Measurements from ENCODE around the gene USP40.

The USP40 gene

DNA sequence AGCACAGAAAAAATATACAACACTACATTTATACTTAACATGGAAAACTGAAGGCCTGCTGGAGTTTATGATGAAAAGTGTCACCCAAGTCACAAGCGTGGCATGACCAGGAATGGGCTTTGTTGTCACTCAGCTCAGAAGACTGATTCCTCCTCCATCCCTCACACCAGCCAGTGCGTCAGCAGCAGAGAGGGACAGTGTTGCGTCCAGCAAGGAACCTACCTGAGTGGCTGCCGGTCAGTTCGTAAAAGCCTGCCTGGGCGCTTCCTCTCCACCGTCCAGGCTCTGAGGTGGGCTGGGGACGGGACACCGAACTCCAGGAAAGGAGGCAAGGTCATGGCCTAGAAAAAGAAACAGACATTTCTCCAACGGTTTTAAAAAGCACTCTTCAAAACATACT, 77.4 kb downstream of the USP40 start:
- Histone ChIP-seq H3K4me3 (ENCODE audit: low read depth in 1 of 2, low read length in 2 of 2) (no peak overlapping the region), H3K4me1 (ENCODE audit: insufficient read depth, low read length) (no peaks in the 10 kb centered on the region), H3K9ac (ENCODE audit: low read depth, low read length) (no peak overlapping the region), H3K79me2 (ENCODE audit: insufficient read depth, low read length) (no peaks in the 10 kb centered on the region), H3K27ac (ENCODE audit: low read length) (no peak overlapping the region), H3K9me3 (ENCODE audit: insufficient read depth, low read length, severe bottlenecking) (no peaks in the 10 kb centered on the region), H3K4me2 (ENCODE audit: insufficient read depth, low read length) (no peak overlapping the region), H2AFZ (ENCODE audit: low read depth, low read length) (no peak overlapping the region), H3K36me3 (ENCODE audit: insufficient read depth, low read length) (peaks cover 30% of the 10 kb centered on the region; the same call in 1 of the 2 replicates), H4K20me1 (ENCODE audit: insufficient read depth, low read length) (no peaks in the 10 kb centered on the region), H3K27me3 (ENCODE audit: insufficient read depth, low read length, poor library complexity) (no peaks in the 10 kb centered on the region)
- no peak for TF ChIP-seq EZH2 (IDR thresholded peaks at IDR 0.05; ENCODE audit: borderline replicate concordance, low read depth, low read length, severe bottlenecking)
- TF ChIP-seq, protein P1, sequence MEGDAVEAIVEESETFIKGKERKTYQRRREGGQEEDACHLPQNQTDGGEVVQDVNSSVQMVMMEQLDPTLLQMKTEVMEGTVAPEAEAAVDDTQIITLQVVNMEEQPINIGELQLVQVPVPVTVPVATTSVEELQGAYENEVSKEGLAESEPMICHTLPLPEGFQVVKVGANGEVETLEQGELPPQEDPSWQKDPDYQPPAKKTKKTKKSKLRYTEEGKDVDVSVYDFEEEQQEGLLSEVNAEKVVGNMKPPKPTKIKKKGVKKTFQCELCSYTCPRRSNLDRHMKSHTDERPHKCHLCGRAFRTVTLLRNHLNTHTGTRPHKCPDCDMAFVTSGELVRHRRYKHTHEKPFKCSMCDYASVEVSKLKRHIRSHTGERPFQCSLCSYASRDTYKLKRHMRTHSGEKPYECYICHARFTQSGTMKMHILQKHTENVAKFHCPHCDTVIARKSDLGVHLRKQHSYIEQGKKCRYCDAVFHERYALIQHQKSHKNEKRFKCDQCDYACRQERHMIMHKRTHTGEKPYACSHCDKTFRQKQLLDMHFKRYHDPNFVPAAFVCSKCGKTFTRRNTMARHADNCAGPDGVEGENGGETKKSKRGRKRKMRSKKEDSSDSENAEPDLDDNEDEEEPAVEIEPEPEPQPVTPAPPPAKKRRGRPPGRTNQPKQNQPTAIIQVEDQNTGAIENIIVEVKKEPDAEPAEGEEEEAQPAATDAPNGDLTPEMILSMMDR (IDR thresholded peaks at IDR 0.05; ENCODE audit: borderline replicate concordance, extremely low read depth, low read length, poor library complexity, severe bottlenecking), result no peak
- ATAC-seq (ENCODE audit: insufficient read depth, low read depth) (no peak), DNase-seq (no peak)

DNA sequence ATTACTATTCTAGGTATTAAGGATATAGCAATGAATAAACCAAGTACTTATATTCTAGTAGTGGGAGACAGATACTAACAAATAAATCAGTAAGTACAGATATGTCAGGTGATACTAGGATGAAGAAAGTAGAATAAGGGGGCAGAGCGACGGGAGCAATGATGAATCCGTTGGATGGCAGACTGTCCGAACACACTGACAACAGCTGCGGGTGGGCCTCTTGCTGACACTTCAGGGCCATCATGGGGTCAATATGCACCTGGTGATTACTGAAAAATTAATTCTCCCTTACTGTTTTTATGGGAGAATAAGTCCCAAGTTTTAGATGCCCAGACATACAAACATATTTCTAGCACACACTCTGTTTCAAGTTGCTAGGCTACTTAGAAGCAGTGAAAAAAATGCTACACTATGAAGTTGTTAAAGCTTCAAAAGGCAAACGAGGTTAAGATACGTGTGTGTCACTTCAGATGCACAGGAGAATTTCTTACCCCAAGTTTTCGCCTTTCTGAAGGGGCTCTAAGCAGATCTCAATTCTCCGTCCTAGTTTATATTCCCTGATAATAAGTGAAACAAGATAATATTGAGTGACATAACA, 78.7 kb downstream of the USP40 start:
- no peak overlapping the region for H2AFZ ChIP-seq (ENCODE audit: low read depth, low read length)
- H3K9me3 ChIP-seq (ENCODE audit: insufficient read depth, low read length, severe bottlenecking), result no peaks in the 10 kb centered on the region
- no peaks in the 10 kb centered on the region for H3K79me2 ChIP-seq (ENCODE audit: insufficient read depth, low read length)
- no peaks in the 10 kb centered on the region for H3K27me3 ChIP-seq (ENCODE audit: insufficient read depth, low read length, poor library complexity)
- H3K27ac ChIP-seq (ENCODE audit: low read length), result no peak overlapping the region
- peaks cover 31% of the 10 kb centered on the region; the same call in 1 of the 2 replicates for H3K36me3 ChIP-seq (ENCODE audit: insufficient read depth, low read length)
- H4K20me1 ChIP-seq (ENCODE audit: insufficient read depth, low read length), result no peaks in the 10 kb centered on the region
- no peak overlapping the region for H3K4me2 ChIP-seq (ENCODE audit: insufficient read depth, low read length)
- no peaks in the 10 kb centered on the region for H3K4me1 ChIP-seq (ENCODE audit: insufficient read depth, low read length)
- TF ChIP-seq, protein P1 (IDR thresholded peaks at IDR 0.05; ENCODE audit: borderline replicate concordance, extremely low read depth, low read length, poor library complexity, severe bottlenecking), result no peak
- TF ChIP-seq EZH2 (IDR thresholded peaks at IDR 0.05; ENCODE audit: borderline replicate concordance, low read depth, low read length, severe bottlenecking), result no peak
- ATAC-seq (ENCODE audit: insufficient read depth, low read depth) (no peak), DNase-seq (no peak)
- H3K4me3 ChIP-seq (ENCODE audit: low read depth in 1 of 2, low read length in 2 of 2), result no peak overlapping the region
- no peak overlapping the region for H3K9ac ChIP-seq (ENCODE audit: low read depth, low read length)

DNA sequence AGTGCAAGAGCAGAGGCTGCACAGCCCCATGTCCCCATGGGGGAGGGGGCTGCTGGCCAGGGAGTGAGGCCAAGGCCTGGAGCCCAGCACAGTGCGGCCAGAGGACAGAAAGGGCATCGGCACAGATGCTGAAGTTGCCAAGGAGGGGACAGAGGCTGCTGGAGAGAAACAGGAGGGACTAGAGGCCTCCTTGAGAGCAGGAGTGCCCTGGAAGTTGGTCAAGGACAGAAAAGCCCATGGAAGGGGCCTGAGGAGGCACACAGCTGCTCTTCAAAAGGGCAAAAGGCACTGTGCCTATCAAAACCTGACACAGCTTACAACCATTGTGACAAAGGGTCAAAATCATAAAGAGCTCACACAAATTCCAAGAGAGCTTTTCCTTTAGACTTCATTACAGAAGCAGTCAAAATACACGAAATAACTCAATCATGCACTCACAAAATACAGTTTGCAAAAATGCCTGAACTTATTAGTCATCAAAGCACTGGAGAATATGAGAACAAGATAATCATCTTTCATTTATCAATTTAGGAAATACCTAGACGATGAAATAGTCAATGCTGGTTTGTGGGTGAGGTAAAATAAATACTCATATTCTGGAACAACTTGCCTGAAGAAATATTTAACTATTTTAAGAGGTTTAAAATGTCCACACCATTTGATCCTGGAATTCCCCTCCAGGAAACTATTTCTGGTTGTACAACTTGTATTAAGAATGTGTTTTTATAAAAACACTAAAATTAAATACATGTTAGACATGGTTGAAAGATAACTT, 79.6 kb downstream of the USP40 start:
- H3K9me3 ChIP-seq (ENCODE audit: insufficient read depth, low read length, severe bottlenecking), result no peaks in the 10 kb centered on the region
- H3K27ac ChIP-seq (ENCODE audit: low read length), result no peak overlapping the region
- H3K4me2 ChIP-seq (ENCODE audit: insufficient read depth, low read length), result no peak overlapping the region
- no peak overlapping the region for H2AFZ ChIP-seq (ENCODE audit: low read depth, low read length)
- no peaks in the 10 kb centered on the region for H3K79me2 ChIP-seq (ENCODE audit: insufficient read depth, low read length)
- H3K4me1 ChIP-seq (ENCODE audit: insufficient read depth, low read length), result no peaks in the 10 kb centered on the region
- no peaks in the 10 kb centered on the region for H4K20me1 ChIP-seq (ENCODE audit: insufficient read depth, low read length)
- no peak for DNase-seq
- ATAC-seq (ENCODE audit: insufficient read depth, low read depth), result no peak
- H3K27me3 ChIP-seq (ENCODE audit: insufficient read depth, low read length, poor library complexity), result no peaks in the 10 kb centered on the region
- peaks cover 28% of the 10 kb centered on the region; the same call in 1 of the 2 replicates for H3K36me3 ChIP-seq (ENCODE audit: insufficient read depth, low read length)
- H3K4me3 ChIP-seq (ENCODE audit: low read depth in 1 of 2, low read length in 2 of 2), result no peak overlapping the region
- no peak overlapping the region for H3K9ac ChIP-seq (ENCODE audit: low read depth, low read length)
- TF ChIP-seq EZH2 (IDR thresholded peaks at IDR 0.05; ENCODE audit: borderline replicate concordance, low read depth, low read length, severe bottlenecking), result no peak
- TF ChIP-seq, protein P1 (IDR thresholded peaks at IDR 0.05; ENCODE audit: borderline replicate concordance, extremely low read depth, low read length, poor library complexity, severe bottlenecking), result no peak
